ENCODE results near the gene JAKMIP1.

Gene JAKMIP1

DNA sequence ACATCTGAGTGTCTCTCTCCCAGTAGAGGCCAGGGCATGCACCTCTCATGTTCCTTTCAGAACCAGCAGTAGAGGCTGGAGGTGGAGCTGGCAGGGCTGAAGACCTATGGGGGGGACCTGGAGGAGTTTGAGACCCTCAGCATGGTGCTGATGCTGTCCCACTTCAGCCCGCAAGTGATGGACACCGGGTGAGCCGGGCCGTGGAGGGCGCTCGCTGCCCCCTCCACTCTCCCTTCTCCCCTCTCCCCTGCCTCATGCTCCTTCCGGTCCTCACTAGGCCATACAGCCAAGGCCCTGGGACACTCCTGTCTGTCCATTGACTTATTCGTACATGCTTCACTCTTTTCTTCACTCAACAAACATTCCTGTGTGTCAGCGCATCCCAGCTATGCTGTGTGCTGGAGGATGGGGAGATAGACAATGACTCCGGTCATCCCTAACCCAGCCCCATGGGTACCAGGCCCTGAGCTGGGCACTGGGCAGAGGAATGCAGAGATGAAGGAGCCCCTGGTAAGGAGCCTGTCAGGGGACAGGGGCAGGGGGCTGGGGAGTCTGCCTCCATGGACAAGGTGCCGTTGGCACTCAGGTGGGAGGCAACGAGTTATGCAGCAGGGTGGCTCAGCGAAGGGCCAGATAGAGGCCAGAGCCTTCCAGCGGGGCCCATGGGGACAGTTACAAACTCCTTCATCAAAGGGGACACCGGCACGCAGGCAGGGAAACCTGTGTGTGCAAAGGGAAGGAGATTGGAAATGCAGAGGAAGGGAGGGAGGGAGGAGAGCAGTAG is 40.9 kb upstream of the JAKMIP1 start:
- Histone ChIP-seq H3K27me3 (replicated peaks) (peaks cover 7% of the 10 kb centered on the region), H3K36me3 (replicated peaks) (no peaks in the 10 kb centered on the region), H3K27ac (no peak overlapping the region), H3K4me3 (ENCODE audit: low read depth, low read length) (no peak overlapping the region)
- no peak for DNase-seq
- in situ Hi-C loops (cut with HindIII; ENCODE audit: low pct_ligation_motif_present, low sequenced_read_pairs): no loop called here
- TF ChIP-seq, protein P1, sequence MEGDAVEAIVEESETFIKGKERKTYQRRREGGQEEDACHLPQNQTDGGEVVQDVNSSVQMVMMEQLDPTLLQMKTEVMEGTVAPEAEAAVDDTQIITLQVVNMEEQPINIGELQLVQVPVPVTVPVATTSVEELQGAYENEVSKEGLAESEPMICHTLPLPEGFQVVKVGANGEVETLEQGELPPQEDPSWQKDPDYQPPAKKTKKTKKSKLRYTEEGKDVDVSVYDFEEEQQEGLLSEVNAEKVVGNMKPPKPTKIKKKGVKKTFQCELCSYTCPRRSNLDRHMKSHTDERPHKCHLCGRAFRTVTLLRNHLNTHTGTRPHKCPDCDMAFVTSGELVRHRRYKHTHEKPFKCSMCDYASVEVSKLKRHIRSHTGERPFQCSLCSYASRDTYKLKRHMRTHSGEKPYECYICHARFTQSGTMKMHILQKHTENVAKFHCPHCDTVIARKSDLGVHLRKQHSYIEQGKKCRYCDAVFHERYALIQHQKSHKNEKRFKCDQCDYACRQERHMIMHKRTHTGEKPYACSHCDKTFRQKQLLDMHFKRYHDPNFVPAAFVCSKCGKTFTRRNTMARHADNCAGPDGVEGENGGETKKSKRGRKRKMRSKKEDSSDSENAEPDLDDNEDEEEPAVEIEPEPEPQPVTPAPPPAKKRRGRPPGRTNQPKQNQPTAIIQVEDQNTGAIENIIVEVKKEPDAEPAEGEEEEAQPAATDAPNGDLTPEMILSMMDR (IDR thresholded peaks at IDR 0.05; ENCODE audit: low read depth, low read length, missing control alignments): no peak

DNA sequence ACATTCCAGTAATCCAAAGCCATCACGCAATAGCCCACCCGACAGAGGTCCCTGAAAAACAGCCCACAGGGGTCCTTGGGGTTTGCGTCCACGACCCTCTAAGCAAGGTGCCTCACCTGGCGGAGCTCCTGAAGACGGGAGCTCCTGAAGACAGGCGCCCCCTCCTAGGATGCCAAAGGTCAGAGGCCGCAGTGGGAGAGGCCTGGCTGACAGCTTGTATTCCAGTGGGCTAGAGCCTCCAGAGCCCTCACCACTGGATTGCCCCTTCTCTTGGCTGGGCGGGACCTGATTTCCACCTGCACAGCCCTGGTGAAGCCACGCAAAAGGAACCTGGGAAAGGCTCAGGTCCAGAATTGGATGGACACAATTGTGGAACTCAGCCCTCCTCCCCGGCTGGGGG is 39.6 kb upstream of the JAKMIP1 start:
- in situ Hi-C loops (cut with HindIII; ENCODE audit: low pct_ligation_motif_present, low sequenced_read_pairs): no loop called here
- no peak for DNase-seq
- Histone ChIP-seq H3K36me3 (replicated peaks) (no peaks in the 10 kb centered on the region), H3K27me3 (replicated peaks) (no peaks in the 10 kb centered on the region), H3K4me3 (ENCODE audit: low read depth, low read length) (no peak overlapping the region), H3K27ac (no peak overlapping the region)
- TF ChIP-seq, protein P1 (IDR thresholded peaks at IDR 0.05; ENCODE audit: low read depth, low read length, missing control alignments): no peak

DNA sequence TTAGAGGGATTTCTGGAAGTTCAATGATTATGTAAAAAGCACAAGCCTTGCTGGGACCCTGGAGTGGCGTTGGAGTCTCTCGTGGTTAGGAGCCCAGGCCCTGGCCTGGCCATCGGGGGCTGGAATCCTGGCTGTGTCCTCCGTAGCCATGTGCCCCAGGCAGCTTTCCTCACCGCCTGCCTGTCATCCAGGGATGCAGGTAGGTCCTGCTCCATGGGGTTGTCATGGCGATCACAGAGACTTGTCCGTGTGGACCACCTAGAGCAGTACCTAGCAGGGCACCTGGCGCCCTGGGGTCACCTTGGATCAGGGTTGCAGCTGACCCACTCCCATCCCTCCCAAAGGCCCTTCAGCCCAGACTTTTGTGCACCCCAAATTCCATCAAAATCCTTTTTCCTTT is 39.1 kb upstream of the JAKMIP1 start:
- no peaks in the 10 kb centered on the region for H3K36me3 ChIP-seq (replicated peaks)
- TF ChIP-seq, protein P1 (IDR thresholded peaks at IDR 0.05; ENCODE audit: low read depth, low read length, missing control alignments): no peak
- in situ Hi-C loops (cut with HindIII; ENCODE audit: low pct_ligation_motif_present, low sequenced_read_pairs): no loop called here
- H3K4me3 ChIP-seq (ENCODE audit: low read depth, low read length): no peak overlapping the region
- no peak for DNase-seq
- no peaks in the 10 kb centered on the region for H3K27me3 ChIP-seq (replicated peaks)
- no peak overlapping the region for H3K27ac ChIP-seq

DNA sequence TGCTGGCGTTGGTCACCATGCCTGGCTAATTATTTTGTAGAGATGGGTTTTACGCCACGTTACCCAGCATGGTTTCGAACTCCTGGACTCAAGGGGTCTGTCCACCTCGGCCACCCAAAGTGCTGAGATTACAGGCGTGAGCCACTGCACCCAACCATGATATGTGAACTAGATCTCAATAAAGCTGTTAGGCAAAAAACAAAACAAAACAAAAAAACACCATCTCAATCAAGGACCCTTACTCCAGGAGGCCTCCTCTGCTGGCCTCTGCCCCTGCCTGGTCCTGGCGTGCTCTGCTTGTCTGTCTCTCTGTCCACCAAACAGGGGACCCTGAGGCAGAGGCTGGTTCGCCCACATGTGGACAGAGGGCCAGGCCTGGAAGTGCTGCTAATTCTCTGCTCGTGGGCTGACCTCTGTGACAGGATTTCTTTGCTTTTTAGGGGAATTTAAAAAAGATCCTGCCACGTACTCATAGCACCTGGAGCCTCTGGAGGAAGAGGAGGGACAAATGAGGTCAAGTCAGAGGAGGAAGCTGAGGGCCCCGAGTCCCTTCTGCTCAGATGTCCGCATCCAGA is 36.6 kb upstream of the JAKMIP1 start:
- no peak for DNase-seq
- TF ChIP-seq, protein P1 (IDR thresholded peaks at IDR 0.05; ENCODE audit: low read depth, low read length, missing control alignments): no peak
- Histone ChIP-seq H3K27ac (no peak overlapping the region), H3K27me3 (replicated peaks) (no peaks in the 10 kb centered on the region), H3K4me3 (ENCODE audit: low read depth, low read length) (no peak overlapping the region), H3K36me3 (replicated peaks) (no peaks in the 10 kb centered on the region)
- in situ Hi-C loops (cut with HindIII; ENCODE audit: low pct_ligation_motif_present, low sequenced_read_pairs): no loop called here

DNA sequence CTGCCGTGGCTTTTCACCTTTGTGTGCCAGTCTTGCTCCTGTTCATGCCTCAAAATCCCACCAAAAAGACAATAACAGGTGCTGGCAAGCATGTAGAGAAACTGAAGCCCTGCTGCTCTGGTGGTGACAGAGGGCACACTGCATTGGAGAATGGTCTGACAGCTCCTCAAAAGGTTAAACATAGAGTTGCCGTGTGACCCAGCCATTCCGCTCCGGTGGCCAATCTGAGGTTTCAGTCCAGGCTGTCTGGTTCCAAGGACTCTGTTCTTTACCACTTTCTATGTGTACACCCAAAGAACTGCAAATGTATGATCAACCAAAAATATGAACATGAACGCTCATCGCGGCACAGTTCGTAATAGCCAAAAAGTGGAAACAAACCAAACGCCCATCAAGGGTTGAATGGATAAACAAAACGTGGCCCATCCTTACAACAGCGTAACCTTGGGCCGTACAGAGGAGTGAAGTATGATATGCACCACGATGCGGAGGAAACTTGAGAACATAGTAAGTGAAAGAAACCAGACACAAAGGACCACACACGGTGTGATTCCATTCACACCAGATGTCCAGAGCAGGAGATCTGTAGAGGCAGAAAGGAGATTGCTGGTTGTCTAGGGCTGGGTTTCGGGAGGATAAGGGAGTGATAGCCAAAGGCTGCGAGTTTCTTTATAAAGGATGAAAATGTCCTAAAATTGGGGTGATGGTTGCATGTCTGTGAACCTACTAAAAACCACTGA is 35.7 kb upstream of the JAKMIP1 start:
- Histone ChIP-seq H3K36me3 (replicated peaks) (no peaks in the 10 kb centered on the region), H3K27me3 (replicated peaks) (no peaks in the 10 kb centered on the region), H3K27ac (no peak overlapping the region), H3K4me3 (ENCODE audit: low read depth, low read length) (no peak overlapping the region)
- TF ChIP-seq, protein P1 (IDR thresholded peaks at IDR 0.05; ENCODE audit: low read depth, low read length, missing control alignments): no peak
- in situ Hi-C loops (cut with HindIII; ENCODE audit: low pct_ligation_motif_present, low sequenced_read_pairs): no loop called here
- DNase-seq: no peak

All from brain microvascular endothelial cell (primary cell).